Effector CD8-positive, alpha-beta T cell (primary cell): ENCODE data around the gene DIP2A.

ENCODE experiments used
- DNase-seq: peaks from one replicate; lab custom pipeline; 2025; lab: John Stamatoyannopoulos, UW

The DIP2A gene

GRCh38 chr21:46480466-46480865 is 21.8 kb downstream of the DIP2A start:
- DNase-seq, result no peak

DNA sequence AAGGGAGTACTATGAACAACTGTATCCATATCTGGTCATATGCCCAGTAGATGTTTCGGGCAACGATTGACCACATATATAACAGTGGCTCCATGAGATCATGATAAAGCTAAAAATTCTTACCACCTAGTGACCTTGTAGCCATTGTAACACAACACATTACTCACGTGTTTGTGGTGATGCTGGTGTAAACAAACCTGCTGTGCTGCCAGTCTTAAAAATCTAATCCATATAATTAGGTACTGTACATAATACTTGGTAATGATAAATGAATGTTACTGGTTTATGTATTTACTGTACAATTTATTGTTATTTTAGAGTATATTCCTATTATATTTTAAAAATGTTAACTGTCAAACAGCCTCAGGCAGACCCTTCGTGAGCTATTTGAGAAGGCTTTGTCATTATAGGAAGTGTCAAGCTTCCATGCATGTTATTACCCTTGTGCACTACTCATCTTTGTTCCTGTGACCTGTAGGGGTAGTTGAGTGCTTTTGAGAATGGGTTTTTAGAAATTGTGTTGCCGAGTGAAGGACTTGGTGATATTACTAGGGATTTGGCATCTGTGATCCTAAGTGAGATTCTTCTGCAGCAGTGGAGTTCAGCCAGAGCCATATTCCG is 23.6 kb downstream of the DIP2A start:
- no peak for DNase-seq

DNA sequence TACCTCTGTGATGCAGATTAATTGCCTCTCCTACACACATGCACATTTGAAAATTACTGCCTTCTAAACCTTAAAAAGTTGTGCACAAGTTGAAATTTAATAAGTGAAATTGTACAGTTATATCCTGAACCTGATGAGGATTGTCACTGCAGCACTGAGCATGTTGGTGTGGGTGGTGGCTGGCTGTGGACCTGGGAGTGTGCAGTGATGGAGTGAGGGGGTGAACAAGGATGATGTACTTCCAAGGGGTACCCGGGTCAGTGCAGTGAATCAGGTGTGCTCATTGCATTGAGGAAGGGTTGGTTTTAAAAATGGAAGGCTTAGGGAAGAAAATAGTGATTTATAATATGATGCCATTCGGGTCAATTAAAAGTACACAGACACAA is 24.1 kb downstream of the DIP2A start:
- no peak for DNase-seq

DNA sequence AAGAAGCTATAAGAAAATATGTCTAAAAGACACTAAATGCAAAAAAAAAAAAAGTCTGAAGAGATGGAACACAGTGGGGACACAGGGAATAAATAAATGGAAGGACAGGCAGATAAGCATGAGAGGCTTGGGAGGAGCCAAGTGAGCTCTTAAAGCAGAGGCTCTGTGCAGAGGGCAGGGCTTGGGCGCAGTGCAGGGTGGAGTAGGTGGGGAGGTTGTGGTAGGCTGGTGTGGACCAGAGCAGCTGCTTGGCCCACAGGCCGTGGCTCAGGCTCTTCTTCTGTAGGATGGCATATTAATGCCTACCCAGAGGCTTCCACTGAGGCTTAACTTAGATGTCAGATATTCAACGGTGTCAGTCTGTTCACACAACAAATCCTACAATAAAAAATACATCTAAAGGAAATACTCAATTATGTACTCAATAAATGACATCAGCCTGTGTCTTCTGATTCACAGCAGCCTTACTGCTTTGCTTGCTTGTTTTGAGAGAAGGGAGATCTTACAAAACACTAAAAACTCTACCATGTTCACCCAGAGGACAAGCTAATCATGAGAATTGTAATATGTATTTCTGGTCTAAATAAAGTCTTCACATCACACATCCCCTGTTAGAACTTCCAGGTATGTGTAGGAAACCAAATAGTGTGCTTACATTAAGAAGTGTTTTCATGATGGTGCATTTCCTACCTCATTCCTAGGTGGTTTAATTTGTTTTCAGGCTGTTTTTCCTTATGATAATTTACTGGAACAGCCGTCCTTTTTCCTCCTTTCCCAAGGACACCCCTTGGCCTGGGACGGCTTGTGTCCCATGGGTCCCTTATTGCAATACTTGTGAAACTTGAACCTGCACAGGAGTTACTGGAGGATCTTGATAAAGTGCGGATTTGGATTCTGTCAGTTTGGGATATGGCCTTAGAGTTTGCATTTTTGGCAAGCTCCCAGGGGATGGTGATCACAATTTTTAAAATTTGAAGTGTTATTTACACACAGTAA is 24.9 kb downstream of the DIP2A start:
- no peak for DNase-seq

GRCh38 chr21:46486481-46487126 is 27.9 kb downstream of the DIP2A start:
- DNase-seq, result no peak

DNA sequence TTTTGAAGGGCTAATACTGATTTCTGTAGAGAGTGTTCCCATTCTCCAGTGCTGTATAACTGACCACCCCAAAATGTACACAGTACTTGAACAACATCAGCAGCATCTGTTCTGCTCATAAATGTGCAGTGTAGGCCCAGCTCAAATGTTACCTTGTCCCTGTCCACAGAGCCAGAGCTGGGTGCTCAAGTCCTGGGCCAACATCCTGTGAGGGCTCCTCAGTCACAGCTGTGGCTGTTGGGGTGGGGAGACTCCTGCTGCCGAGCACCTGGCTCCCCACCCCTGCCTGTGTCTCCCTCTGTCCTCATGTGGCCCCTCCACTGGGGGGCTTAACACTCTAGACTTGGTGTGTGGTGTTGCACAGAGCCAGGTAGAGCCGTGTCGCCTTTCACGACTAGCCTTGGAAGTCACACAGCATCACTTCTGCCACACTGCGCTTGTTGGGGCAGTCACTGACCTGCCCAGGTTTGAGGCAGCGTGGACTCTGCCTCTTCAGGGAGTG is 30.5 kb downstream of the DIP2A start:
- no peak for DNase-seq

GRCh38 chr21:46489800-46490199 is 31.1 kb downstream of the DIP2A start:
- no peak for DNase-seq

DNA sequence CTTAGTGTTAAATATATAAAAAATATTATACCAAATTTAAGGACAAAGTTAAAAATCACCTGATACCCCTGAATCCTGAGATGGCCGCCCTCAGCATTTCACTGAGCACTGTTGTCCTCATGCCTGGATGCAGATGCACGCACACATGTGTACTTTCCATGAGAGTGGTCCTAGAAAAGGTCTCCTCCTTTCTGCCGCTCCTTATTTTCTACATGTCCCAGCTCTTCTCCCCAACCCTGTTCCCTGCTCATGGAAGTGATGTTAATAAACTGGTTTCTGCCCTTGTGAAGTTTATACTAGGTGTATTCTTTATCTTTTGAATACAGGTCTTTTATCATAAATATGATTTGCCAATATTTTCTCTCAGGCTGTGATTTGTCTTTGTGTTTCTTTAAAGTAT is 32.9 kb downstream of the DIP2A start:
- DNase-seq, result no peak

- no peak for DNase-seq
Observed at GRCh38 chr21:46492851-46493250, 34.2 kb downstream of the DIP2A start.

DNA sequence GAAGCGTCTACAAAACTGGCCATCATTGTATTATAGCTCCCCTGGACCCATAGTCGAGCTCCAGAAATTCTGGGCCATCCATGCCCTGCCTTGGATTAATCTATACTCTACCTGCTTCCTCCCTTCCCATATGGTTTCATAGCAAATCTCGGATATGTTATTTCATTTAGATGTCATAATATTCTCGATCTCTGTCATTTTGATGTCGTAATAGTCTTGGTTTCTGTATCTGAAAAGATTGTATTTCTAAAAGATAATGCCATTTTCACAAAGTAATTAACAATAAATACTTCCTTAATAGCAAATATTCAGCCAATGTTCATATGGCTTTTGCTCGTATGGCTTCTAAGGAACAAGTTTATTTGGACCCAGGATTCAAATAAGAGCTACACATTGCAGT is 35.1 kb downstream of the DIP2A start:
- DNase-seq, result no peak

- DNase-seq, result no peak
Observed at GRCh38 chr21:46498335-46499050, 39.8 kb downstream of the DIP2A start.

GRCh38 chr21:46500224-46500861 is 41.7 kb downstream of the DIP2A start:
- DNase-seq, result no peak

- DNase-seq, result no peak
Observed at GRCh38 chr21:46503922-46504550, 45.3 kb downstream of the DIP2A start.

GRCh38 chr21:46504666-46505065 is 46.0 kb downstream of the DIP2A start:
- DNase-seq, result no peak

DNA sequence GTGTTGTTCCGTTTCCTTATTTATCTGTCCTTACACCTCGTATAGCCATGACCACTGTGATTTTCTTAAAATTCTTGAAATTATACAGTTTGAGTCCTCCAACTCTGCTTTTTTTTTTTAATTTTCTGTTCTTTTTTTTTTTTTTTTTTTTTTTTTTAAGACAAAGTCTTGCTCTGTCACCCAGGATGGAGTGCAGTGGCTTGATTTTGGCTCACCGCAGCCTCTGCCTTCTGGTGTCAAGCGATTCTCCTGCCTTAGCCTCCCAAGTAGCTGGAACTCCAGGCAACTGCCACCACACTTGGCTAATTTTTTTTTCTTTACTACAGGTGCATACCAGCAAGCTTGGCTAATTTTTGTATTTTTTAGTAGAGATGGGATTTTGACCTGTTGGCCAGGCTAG is 48.9 kb downstream of the DIP2A start:
- no peak for DNase-seq

DNA sequence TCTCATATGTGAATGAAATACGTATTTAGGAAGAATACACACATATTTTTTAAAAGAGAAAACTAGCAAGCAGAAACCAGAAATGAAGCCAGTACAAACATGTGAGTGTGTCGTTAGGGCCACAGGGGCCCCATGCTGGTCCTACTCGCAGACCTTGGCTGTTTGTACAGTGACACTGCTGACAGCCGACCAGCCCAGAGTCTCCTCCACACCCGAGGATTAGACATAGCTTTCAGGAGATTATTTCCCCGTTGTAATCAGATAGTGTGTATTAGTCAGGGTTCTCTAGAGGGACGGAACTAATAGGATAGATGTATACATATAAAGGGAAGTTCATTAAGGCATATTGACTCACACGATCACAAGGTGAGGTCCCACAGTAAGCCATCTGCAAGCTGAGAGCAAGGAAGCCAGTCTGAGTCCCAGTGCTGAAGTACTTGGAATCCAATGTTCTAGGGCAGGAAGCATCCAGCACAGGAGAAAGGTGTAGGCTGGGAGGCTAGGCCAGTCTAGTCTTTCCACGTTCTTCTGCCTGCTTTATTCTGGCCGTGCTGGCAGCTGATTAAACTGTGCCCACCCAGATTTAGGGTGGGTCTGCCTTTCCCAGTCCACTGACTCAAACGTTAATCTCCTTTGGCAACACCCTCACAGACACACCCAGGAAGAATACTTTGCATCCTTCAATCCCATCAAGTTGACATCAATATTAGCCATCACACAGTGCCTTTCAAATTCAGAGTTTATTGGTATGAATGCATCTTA is 51.2 kb downstream of the DIP2A start:
- no peak for DNase-seq

GRCh38 chr21:46515109-46515508 is 56.4 kb downstream of the DIP2A start:
- no peak for DNase-seq

GRCh38 chr21:46516068-46516467 is 57.4 kb downstream of the DIP2A start:
- no peak for DNase-seq

DNA sequence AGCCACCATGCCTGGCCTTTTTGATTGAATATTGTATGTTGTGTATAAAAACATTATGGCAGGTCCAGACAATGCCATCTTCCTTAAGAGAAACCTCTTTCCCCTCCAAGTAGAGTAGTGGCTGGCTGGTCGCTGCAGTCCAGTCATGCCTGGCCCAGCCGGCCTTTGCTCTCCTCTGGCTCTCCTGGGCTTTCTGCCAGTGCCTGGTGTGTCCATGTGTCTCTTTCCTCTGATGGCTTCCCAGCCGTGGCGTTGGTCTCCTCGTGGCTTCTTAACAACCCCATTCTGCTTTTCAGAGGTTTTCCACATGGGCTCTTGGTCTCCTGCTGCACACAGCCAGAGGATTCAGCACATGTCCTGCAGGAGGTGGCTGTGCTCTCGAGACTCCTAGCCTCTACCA is 58.7 kb downstream of the DIP2A start:
- DNase-seq, result no peak

DNA sequence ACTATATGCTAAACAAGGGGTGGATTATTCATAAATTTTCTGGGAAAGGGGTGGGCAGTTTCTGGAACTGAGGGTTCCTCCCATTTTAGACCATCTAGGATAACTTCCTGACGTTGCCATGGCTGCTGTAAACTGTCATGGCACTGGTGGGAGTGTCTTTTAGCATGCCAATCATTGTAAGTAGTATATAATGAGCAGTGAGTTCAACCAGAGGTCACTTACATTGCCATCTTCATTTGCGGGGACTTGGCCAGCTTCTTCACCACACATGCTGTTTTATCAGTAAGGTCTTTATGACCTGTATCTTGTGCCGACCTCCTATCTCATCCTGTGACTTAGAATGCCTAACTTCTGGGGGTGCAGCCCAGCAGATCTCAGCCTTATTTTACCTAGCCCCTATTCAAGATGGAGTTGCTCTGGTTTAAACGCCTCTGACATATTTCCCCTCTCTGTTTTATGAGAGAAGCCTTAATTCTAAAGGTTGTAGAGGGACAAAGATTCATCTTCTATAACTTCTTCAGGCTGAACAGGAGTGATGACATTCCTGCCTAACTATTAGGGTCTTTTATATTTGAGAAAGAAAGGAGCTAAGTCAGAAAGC is 60.4 kb downstream of the DIP2A start:
- DNase-seq, result no peak
